IPS-20b (cell line): ENCODE data around the gene COMMD4.

Source experiments
- H3K27ac ChIP-seq: one replicate; pipeline ENCODE4 v1.5.1; 2013; ENCODE audit warnings: low read length
- H3K27me3 ChIP-seq: 2 replicates; pipeline ENCODE4 v1.6.1; 2013; ENCODE audit warnings: mild to moderate bottlenecking, low read length, inconsistent platforms; ENCODE audit not compliant: insufficient read depth
- H3K36me3 ChIP-seq: 2 replicates; pipeline ENCODE4 v1.6.1; 2013; ENCODE audit warnings: low read depth, mild to moderate bottlenecking, inconsistent platforms, low read length, moderate library complexity; ENCODE audit not compliant: insufficient read depth
- H3K4me1 ChIP-seq: 2 replicates; pipeline ENCODE4 v1.6.1; 2013; ENCODE audit warnings: mild to moderate bottlenecking, control low read depth, inconsistent platforms, low read length, moderate library complexity; ENCODE audit not compliant: insufficient read depth
- H3K4me3 ChIP-seq: 2 replicates; pipeline ENCODE4 v1.5.1; 2013; ENCODE audit warnings: mild to moderate bottlenecking, low read length, inconsistent platforms
- H3K9ac ChIP-seq: 2 replicates; pipeline ENCODE4 v1.6.1; 2013; ENCODE audit warnings: low read depth, mild to moderate bottlenecking, inconsistent platforms, low read length, moderate library complexity
- H3K9me3 ChIP-seq: 2 replicates; pipeline ENCODE4 v1.6.1; 2013; ENCODE audit warnings: mild to moderate bottlenecking, low read depth, low read length, inconsistent platforms; ENCODE audit not compliant: insufficient read depth

COMMD4 gene

DNA sequence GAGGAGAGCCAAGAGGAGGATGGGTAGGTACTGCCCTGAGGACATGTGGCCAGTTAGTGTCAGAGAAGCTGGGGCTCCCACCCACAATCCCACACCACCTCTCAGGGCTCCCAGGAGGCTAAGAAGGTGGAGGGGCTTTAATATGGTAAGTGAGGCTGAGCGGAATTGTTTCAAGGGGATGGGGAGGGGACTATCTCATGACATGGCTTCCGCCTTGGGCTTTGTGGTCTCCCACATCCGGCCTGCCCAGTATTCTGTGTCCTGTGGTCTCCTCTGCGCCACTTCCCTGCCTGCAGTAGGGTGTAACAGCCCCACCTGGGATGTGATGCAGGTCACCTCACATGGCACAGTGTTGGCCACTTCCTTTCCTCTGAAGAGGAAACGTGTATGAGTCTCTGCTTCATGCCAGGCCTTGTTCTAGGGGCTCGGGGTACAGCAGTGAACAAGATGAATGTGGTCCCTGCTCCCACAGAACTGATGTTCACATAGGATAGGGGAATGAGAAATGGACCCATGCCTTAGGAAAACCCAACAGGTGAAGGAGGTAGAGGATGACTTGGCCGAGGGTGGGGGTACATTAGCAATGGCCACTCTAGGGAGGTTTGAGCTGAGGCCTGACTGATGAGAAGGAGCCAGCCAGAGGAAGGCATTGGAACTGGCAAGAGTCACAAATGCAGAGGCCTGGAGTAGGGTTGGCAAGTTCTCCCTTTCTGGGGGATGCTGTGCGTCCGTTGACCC lies 14.2 kb downstream of the COMMD4 start:
- Histone ChIP-seq H3K27ac (no peak overlapping the region), H3K4me3 (no peak overlapping the region), H3K27me3 (peaks cover 55% of the 10 kb centered on the region), H3K9ac (no peak overlapping the region), H3K4me1 (no peaks in the 10 kb centered on the region), H3K9me3 (no peaks in the 10 kb centered on the region), H3K36me3 (no peaks in the 10 kb centered on the region)

DNA sequence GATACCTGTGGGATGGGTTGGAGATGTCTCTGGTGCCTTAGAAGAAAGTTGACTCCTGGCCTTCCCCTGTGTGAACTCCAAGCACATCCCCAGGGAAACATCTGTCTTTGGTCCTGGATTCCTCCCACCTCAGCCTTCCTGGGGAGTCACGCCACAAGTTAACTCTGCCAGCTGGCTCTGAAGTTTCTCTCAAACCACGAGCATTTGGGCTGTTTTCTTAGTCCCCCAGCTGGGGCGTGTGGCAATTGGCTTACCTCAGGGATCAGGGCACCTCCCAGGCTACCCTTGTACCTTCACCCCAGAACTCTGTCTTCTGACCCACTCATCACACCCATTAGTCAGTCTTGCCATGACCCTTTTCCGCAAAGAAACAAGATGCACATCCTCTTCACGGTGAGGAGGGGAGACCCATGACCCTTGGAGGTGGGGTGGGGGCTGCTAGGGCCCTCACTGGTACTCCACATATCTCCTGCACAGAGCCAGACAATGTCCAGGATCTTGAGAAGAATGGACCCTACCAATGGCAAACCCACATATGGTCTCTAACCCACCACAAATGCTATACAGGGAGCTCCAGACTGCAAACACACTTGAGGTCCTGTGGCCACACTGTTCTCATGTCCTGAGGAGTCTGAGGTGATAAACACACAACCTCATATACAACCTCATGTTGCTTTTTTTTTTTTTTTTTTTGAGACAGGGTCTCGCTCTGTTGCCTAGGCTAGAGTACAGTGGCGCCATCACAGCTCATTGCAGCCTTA lies 14.9 kb downstream of the COMMD4 start:
- no peak overlapping the region for H3K4me3 ChIP-seq
- H3K4me1 ChIP-seq, result no peaks in the 10 kb centered on the region
- no peaks in the 10 kb centered on the region for H3K36me3 ChIP-seq
- no peak overlapping the region for H3K9ac ChIP-seq
- H3K27me3 ChIP-seq, result peaks cover 48% of the 10 kb centered on the region
- no peaks in the 10 kb centered on the region for H3K9me3 ChIP-seq
- H3K27ac ChIP-seq, result no peak overlapping the region

DNA sequence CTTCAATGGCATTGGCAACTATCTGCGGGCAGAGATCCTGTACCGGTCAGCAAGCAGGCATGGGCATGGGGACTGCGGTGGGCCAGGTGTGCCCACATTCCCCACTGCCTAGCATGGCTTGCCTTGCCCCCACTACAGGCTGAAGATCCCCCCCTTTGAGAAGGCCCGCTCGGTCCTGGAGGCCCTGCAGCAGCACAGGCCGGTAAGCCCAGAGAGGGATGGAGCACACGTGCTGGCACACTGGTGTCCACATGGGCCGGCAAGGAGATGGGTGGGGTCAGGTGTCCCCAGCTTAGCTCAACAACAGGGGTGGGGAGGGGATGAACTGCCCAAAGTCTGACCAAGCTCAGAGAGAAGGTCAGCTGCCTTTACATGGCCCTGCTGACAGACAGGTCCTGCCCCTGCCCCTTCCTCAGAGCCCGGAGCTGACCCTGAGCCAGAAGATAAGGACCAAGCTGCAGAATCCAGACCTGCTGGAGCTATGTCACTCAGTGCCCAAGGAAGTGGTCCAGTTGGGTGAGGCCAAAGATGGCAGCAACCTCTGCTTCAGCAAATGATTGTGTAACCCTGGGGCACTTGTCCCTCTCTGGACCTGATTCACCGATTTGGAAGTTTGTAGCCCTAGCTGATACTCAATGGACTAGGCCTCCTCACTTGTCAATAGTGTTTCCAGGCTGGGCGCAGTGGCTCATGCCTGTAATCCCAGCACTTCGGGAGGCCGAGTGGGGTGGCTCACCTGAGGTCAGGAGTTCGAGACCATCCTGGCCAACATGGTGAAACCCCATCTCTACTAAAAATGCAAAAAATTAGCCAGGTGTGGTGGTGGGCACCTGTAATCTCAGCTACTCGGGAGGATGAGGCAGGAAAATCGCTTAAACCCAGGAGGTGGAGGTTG lies 16.6 kb downstream of the COMMD4 start:
- peaks cover 4% of the 10 kb centered on the region; the same call in 1 of the 2 replicates for H3K36me3 ChIP-seq
- H3K27me3 ChIP-seq, result peaks cover 32% of the 10 kb centered on the region

DNA sequence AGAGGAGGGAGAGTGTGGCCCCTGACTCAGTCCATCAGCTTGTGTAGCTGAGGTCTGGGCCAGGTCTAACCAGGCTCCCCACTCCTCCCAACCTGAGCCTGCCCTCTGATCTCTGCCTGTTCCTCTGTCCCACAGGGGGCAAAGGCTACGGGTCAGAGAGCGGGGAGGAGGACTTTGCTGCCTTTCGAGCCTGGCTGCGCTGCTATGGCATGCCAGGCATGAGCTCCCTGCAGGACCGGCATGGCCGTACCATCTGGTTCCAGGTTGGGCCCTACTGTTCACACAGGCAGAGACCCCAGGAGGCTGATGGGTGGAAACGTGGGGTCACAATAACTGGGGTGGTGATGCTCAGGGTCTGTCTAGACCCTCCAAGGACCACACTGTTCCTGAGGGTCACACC lies 17.7 kb downstream of the COMMD4 start:
- Histone ChIP-seq H3K4me3 (no peak overlapping the region), H3K27me3 (peaks cover 20% of the 10 kb centered on the region), H3K4me1 (no peaks in the 10 kb centered on the region), H3K9me3 (no peaks in the 10 kb centered on the region), H3K36me3 (peaks cover 8% of the 10 kb centered on the region; the same call in 1 of the 2 replicates), H3K9ac (no peak overlapping the region), H3K27ac (no peak overlapping the region)

More for the DNA sequence above, 16.6 kb downstream of the COMMD4 start:
- Histone ChIP-seq H3K27ac (no peak overlapping the region), H3K4me3 (no peak overlapping the region), H3K9ac (no peak overlapping the region), H3K4me1 (no peaks in the 10 kb centered on the region), H3K9me3 (no peaks in the 10 kb centered on the region)

DNA sequence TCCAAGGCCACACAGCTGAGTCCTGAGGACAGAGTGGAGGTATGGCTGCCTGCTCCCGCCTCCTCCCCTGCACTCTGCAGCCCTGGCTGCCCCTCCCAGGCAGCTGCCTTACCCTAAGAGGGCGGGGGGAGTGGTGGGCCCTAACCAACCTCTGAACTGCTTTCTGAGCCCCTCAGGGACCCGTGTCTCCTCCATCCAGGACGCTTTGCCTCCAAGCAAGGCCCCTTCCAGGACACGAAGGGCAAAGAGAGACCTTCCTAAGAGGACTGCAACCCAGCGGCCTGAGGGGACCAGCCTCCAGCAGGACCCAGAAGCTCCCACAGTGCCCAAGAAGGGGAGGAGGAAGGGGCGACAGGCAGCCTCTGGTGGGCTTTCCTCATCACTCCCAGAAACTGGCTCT lies 18.6 kb downstream of the COMMD4 start:
- no peak overlapping the region for H3K4me3 ChIP-seq
- H3K4me1 ChIP-seq, result no peaks in the 10 kb centered on the region
- H3K27ac ChIP-seq, result no peak overlapping the region
- no peak overlapping the region for H3K9ac ChIP-seq
- H3K36me3 ChIP-seq, result peaks cover 14% of the 10 kb centered on the region; the same call in 1 of the 2 replicates
- H3K27me3 ChIP-seq, result peaks cover 12% of the 10 kb centered on the region
- no peaks in the 10 kb centered on the region for H3K9me3 ChIP-seq

DNA sequence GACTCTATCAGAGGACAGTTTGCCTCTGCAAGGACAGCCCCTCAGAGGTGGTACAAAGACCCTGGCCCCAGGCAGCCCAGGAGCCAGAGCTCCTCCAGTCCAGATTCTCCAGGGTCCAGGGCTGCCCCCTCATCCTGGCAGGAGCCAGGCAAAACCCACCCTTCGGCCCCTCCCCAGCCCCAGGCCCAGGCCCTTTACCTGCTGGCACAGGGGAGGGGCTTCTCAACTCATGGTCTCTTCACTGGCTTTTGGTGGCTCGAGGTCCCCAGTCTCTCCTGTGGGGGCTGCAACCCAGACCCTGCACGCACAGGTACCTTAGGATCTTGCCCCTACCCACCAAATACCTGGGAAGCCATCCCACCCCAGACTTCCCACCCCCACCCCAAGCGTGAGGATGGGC lies 19.5 kb downstream of the COMMD4 start:
- H3K9me3 ChIP-seq, result no peaks in the 10 kb centered on the region
- H3K27ac ChIP-seq, result no peak overlapping the region
- H3K4me3 ChIP-seq, result no peak overlapping the region
- peaks cover 3% of the 10 kb centered on the region for H3K27me3 ChIP-seq
- no peaks in the 10 kb centered on the region for H3K4me1 ChIP-seq
- peaks cover 19% of the 10 kb centered on the region; the same call in 1 of the 2 replicates for H3K36me3 ChIP-seq
- H3K9ac ChIP-seq, result no peak overlapping the region

DNA sequence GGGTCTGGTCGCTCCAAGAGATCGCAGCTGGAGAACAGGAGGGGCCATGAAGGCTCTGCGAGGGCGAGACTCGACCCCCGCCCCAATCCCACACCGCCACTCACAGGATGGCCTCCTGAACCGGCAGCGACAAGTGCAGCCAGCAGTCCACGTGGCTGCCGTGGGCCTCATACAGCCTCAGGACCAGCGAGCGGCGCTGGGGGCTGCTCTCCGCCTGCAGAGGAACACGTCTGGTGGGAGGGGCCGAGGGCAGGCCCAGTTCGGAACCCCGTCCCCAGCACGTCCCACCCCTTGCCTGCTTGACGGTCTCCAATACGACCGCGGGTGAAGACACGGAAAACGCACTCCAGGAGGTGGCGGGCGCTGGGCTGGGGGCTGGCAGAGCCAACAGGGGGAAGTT lies 20.1 kb downstream of the COMMD4 start:
- peaks cover 19% of the 10 kb centered on the region for H3K36me3 ChIP-seq

DNA sequence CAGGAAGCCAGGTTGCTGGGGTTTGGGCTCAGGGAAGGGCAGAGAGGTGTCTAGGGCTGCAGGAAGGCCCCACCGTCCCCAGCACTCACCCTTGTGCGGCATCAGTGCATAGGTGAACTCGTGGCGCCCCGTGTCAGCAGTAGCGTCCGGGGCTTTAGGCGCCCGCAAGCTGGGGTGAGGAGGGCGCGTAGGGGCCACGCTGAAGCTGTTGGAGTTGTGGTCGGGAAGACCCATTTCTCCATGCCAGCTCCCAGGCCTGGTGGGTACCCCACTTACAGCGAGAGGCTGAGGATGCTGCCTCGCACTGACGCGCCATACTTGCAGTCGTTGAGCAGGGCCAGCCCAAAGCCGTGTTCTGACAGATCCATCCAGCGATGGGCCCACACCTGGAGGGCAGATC lies 20.7 kb downstream of the COMMD4 start:
- no peak overlapping the region for H3K9ac ChIP-seq
- no peaks in the 10 kb centered on the region for H3K27me3 ChIP-seq
- H3K36me3 ChIP-seq, result peaks cover 24% of the 10 kb centered on the region
- H3K4me1 ChIP-seq, result no peaks in the 10 kb centered on the region
- no peak overlapping the region for H3K27ac ChIP-seq
- H3K9me3 ChIP-seq, result no peaks in the 10 kb centered on the region
- H3K4me3 ChIP-seq, result no peak overlapping the region

More for the DNA sequence above, 20.1 kb downstream of the COMMD4 start:
- Histone ChIP-seq H3K4me3 (no peak overlapping the region), H3K9ac (no peak overlapping the region), H3K4me1 (no peaks in the 10 kb centered on the region), H3K9me3 (no peaks in the 10 kb centered on the region), H3K27me3 (no peaks in the 10 kb centered on the region), H3K27ac (no peak overlapping the region)

DNA sequence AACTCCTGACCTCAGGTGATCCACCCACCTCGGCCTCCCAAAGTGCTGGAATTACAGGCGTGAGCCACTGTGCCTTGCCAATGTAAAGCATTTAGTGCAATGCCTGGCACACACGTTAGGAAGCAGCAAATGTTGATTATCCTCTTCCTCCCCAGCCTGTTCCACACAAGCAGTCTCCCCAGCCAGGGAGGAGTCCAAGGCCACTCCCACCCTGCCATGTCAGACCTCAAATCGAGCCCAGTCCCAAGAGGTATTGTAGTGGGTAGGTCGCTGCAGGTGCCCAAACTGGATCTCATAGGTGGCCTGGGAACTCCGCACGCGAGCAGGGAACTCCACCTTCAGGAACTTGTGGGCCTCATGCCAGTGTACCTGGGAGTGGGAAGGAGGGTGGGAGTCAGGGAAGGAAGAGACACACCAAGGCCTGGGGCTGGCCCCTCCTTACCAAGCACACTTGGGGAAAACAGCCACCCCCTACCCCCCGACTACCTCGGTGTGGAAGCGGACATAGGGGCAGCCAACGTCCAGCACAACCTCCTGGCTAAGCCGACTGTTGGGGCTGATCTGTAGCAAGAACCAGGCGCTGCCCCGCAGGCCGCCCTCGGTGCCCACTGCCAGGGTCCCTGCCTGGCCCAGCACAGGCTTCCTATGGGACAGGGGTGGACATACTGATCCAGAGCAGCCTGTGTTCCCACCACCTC lies 22.3 kb downstream of the COMMD4 start:
- Histone ChIP-seq H3K4me3 (no peak overlapping the region), H3K9ac (no peak overlapping the region), H3K4me1 (no peaks in the 10 kb centered on the region), H3K27ac (no peak overlapping the region), H3K9me3 (no peaks in the 10 kb centered on the region), H3K36me3 (peaks cover 28% of the 10 kb centered on the region), H3K27me3 (no peaks in the 10 kb centered on the region)

DNA sequence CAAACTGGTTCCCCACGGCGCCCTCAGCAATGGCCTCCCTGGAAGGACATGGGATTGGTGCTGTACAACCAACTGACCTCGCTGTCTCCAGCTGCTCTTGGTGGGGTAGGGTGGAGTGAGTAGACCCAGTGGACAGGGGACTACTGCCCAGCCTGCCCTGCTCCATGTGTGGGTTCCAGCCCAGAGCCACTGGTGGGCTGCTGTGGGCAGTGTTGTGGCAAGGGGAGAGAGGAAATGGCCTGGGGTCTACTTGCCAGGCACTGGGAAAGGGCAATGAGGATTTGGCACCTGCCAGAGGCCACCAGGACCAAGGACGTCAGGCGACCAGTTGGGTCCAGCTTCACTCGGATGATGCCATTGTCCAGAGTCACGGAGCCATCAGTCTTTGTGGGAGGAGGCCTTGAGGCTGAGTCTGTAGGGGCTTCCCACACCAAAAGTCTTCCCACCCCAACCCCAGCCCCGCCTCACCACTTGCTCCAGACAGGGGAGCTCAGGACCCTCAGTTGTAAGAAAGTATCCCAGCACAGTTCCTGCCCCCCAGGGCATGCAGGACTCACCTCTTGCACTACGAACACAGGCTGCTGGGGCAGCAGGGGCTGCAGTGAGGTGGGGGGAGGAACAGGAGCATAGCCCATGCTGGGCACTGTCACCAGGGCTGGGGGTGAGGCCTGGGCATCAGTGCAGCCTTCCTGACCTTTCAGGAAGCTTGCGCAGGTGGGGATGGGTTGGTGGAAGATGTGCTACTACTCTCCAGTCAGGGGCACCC lies 23.1 kb downstream of the COMMD4 start:
- Histone ChIP-seq H3K4me3 (no peak overlapping the region), H3K27ac (no peak overlapping the region), H3K36me3 (peaks cover 28% of the 10 kb centered on the region), H3K9me3 (no peaks in the 10 kb centered on the region), H3K27me3 (no peaks in the 10 kb centered on the region), H3K9ac (no peak overlapping the region), H3K4me1 (no peaks in the 10 kb centered on the region)
